OCI-M2 (cell line): Measurements from ENCODE around the gene PTGIS.

Experiments used
- DNase-seq: peaks from one replicate; lab custom pipeline; 2025; ENCODE audit not compliant: unreplicated experiment; lab: John Stamatoyannopoulos, UW

Gene PTGIS

GRCh38 chr20:49595811-49596561, 28.0 kb upstream of the PTGIS start:
- no peak for DNase-seq

- no peak for DNase-seq
These were observed 27.4 kb upstream of the PTGIS start for GRCh38 chr20:49595346-49595745.

GRCh38 chr20:49594931-49595315, 27.0 kb upstream of the PTGIS start:
- DNase-seq, result no peak

GRCh38 chr20:49594143-49594930, 26.4 kb upstream of the PTGIS start:
- DNase-seq, result no peak

GRCh38 chr20:49593466-49594142, 25.7 kb upstream of the PTGIS start:
- DNase-seq, result no peak

GRCh38 chr20:49592120-49592519, 24.2 kb upstream of the PTGIS start:
- no peak for DNase-seq

- DNase-seq, result no peak
These were observed 23.4 kb upstream of the PTGIS start for GRCh38 chr20:49591217-49591865.

GRCh38 chr20:49590163-49591017, 22.5 kb upstream of the PTGIS start:
- DNase-seq, result no peak

GRCh38 chr20:49589747-49590146, 21.8 kb upstream of the PTGIS start:
- no peak for DNase-seq

- DNase-seq, result no peak
These were observed 19.2 kb upstream of the PTGIS start for GRCh38 chr20:49587111-49587570.

- no peak for DNase-seq
These were observed 17.8 kb upstream of the PTGIS start for GRCh38 chr20:49585585-49586245.

- no peak for DNase-seq
These were observed 16.8 kb upstream of the PTGIS start for GRCh38 chr20:49584418-49585382.

- no peak for DNase-seq
These were observed 15.9 kb upstream of the PTGIS start for GRCh38 chr20:49583669-49584417.

- DNase-seq, result no peak
These were observed 15.4 kb upstream of the PTGIS start for GRCh38 chr20:49583343-49583668.

- no peak for DNase-seq
These were observed 14.7 kb upstream of the PTGIS start for GRCh38 chr20:49582413-49583334.

- DNase-seq, result no peak
These were observed 13.5 kb upstream of the PTGIS start for GRCh38 chr20:49581482-49581881.

- no peak for DNase-seq
These were observed 12.9 kb upstream of the PTGIS start for GRCh38 chr20:49580813-49581174.
